DMS53 treated with DMSO at 0.1 percent for 48 hours (cell line): ENCODE results near the gene TTC28.

Experiments
- DNase-seq: peaks from one replicate; lab custom pipeline; 2025; ENCODE audit not compliant: unreplicated experiment; lab: John Stamatoyannopoulos, UW

The TTC28 gene

GRCh38 chr22:28411125-28411524 is 268.5 kb downstream of the TTC28 start:
- no peak for DNase-seq

DNA sequence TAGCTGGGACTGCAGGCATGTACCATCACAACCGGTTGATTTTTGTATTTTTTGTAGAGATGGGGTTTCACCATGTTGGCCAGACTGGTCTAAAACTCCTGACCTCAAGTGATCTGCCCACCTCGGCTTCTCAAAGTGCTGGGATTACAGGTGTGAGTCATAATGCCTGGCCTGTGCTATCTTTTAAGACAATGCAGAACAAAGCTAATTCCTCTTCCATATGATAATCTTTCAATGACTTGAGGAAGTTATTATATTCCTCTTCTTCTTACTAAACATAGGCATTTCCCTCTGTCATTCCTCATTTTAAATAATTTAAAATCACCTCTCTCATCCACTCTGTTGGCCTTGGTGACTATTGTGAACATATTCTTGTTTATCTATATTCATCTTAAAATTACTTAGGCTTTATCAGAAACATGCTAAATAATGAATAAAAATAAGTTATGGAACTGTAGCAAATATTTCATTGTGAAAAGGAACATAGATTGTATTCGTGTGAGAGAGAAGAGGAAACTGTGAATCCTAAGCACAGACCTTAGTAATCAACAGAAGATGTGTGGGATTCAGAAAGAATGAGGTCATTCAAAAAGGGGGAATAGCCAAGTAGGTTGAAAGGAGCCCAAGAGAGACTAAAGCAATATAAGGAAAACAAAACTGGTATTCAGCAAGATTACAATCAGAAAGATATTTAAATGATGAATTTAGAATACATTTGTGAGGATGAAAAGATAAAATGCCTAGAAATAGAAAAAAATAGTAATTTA is 269.4 kb downstream of the TTC28 start:
- DNase-seq = no peak

DNA sequence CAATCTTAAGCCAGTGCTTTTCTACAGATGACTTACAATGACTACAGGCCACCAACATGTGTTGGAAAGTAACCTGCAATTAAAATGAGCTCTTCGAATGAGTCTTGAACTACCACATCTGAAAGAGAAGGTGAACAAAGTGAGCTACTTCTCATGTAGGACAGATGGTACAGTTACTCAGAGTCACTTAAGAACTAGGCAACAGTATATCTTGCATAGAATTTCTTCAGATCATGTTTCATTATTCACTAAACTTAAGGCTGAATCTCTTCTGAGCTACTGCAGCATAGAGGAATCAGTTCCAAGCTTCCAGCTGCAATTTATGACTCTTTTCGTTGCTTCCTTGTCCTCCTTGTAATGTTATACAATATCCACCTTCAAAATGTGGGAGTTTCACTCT is 270.9 kb downstream of the TTC28 start:
- DNase-seq = no peak

- DNase-seq = no peak
Observed at GRCh38 chr22:28407645-28408044, 272.0 kb downstream of the TTC28 start.

GRCh38 chr22:28406246-28406645 is 273.4 kb downstream of the TTC28 start:
- no peak for DNase-seq

- no peak for DNase-seq
Observed at GRCh38 chr22:28405588-28405987, 274.1 kb downstream of the TTC28 start.

- DNase-seq = no peak
Observed at GRCh38 chr22:28402539-28402938, 277.1 kb downstream of the TTC28 start.

GRCh38 chr22:28402060-28402459 is 277.6 kb downstream of the TTC28 start:
- DNase-seq = no peak

DNA sequence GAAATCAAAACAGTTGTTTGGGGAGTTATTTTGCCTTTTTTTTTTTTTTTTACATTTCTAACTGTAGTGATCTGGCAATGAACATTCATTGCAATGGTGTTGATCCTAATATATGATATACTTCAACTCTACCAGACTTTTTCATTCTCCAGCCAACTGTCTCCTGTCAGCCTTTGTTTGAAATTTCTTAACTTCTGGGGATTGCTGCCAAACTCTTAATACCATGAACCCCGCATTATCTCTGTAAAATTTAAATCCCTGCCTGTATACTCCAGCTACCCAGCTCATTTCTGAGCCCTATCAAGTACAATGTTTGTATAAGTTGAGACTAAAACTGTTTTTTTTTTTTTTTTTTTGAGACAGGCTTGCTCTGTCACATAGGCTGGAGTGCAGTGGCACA is 280.7 kb downstream of the TTC28 start:
- DNase-seq = no peak

DNA sequence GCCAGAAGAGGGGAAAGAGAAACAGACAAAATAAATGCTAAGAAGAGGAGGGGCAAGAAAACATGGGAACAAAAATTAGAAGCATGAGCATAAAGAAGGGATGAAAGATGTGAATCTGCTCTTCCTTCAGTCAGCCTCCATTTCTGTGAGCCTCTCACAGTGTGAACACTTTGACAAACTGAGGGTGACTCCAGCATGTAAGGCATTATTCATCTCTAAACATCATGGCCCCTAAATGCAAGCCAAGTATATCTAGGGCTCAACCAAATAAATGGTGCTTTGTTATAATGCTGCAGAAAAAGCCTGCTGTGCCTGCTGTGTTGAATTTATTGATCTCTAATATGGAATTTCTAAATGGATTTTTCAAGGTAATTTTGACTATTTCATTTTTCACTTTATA is 281.3 kb downstream of the TTC28 start:
- DNase-seq = no peak

- DNase-seq = no peak
Observed at GRCh38 chr22:28397306-28397705, 282.3 kb downstream of the TTC28 start.

DNA sequence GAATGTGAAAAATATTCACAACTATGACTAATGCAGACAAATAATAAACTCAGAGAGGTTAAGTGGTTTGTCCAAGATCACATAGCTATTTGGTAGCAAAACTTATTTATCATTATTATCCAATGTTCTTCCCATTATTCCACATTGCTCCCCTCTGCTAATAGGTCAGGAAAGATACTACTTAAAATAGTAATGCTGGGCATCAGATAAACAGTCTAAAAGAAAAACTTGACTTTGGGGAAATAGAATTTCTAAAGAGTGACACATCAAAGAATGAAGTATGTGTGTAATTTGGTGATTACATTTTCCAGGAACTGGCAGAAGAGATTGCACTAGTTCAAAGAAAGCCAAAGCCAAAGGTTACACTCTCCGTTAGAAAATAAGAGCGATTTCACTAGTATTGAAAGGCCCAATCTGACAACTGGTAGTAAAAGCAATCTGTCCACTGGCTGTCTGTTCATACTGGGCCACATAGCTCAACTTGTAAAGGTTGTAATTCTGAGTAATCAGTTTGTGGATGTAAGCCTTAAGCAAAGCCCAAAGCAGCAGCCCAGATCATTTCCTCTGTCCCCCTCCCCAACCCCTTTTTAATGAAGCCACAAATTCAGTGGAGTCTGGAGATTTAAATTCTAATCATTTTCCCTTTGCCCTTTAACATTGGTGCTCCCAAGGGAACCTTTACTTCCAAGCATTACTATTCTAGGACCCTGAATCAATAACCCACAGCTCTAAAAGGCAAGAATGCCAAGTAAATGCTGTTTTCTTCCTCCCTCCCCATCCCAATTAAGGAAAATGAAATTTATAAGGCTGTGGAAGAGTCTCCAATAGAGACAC is 283.5 kb downstream of the TTC28 start:
- no peak for DNase-seq

DNA sequence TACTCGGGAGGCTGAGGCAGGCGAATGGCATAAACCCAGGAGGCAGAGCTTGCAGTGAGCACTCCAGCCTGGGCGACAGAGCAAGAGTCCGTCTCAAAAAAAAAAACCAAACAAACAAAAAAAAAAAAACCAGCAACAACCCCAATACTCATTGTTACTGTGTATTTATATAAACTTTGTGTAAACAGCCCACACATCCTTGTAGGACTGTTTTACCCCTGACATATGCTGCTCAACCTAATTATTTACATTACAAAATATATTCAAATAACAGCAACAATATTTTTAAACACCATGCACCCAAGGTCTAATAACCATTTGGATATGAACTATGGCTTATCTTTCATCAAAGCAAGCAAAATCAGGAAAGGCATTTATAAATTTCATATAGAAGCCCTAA is 284.1 kb downstream of the TTC28 start:
- DNase-seq = no peak

GRCh38 chr22:28394513-28395110 is 285.0 kb downstream of the TTC28 start:
- no peak for DNase-seq

DNA sequence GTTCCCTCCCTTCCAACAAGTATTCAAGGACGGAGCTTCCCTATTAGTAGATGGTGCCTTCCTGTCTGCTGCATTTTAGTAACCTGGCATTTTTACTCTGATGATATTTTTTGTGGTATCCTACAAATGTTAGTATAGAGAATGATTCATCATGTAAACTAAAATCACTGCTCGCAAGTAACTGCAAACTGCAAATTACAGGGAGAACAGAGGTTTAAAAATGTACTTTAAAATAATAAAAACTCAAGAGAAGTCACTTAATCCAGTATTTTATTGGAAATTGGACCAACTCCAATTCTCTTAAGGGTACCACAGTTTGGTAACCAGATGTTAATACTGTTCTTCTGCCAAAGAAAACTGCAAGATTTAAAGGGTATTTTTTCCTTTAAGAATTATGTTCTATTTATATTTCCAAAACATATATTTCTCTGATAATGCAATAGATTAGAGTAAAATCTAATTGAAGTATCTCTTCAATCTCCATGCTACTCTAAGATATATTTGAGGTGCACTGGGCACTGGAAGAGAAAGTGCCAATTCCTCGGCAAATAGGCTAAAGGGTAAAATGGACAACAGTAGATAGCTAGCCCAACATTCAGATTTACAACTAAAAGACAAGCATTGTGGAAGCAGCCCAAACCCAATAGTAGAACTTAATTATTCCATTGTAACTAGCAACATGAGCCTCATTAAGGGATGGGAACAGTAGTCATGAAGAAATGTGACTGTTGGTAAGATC is 298.0 kb downstream of the TTC28 start:
- DNase-seq = no peak

GRCh38 chr22:28379951-28380350 is 299.7 kb downstream of the TTC28 start:
- DNase-seq = no peak

DNA sequence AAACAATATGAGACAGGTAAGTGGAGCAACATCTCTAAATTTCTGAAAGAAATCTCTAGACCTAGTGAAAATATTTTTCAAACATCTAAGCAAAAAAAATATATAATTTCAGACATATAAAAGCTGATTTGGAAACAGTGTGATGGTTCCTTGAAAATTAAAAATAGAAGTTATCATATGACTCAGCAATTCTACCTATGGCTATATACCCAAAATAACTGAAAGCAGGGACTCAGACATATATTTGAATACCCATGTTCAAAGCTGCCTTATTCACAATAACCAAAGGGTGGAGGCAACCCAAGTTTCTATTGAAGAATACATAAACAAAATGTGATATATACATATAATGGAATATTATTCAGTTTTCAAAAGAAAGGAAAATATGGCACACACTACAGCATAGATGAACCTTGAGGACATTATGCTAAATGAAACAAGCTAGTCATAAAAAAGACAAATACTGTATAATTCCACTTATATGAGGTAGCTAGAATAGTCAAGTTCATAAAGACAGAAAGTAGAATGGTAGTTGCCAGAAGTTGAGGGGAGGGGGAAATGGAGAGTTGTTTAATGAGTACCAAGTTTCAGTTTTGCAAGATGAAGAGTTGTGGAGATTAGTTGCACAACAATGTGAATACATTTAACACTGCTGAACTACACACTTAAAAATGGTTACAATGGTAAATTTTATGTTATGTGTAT is 300.4 kb downstream of the TTC28 start:
- no peak for DNase-seq

- DNase-seq = no peak
Observed at GRCh38 chr22:28375761-28376534, 303.7 kb downstream of the TTC28 start.

DNA sequence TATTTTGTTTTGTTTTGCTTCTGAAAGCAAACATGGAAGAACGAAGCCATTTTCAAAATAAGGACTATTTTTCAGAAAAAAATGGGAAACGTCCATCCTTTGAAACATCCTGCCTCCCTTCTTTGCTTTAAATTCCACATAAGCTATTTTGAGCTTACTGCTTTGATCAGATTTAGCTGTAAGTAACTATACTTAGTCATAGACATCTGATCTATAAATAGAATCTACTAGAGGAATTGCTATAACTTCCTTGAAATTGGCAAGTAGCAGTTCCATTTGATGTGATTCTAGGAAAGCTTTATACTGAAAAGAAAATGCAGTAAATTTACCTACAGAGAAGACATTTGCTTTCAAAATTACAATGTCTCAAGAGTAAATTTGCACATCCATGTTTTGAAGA is 305.8 kb downstream of the TTC28 start:
- DNase-seq = no peak

DNA sequence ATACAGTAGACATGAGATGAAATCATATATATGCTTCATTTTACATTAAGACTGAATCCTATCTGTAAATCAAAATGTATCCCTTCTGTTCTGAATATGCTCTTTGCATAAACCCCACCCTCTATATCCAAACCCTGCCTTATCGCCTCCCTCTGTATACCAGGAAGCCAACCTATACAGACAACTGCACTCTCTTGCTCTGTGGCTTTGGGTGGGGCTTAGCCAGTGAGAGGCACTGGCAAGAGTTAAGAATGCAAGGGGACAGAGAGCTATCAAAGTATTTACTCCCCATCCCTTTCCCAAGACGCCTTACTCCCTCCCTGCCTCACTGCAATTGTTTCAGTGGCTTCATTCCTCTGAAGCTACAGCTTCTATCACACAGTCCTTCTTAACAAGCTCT is 309.8 kb downstream of the TTC28 start:
- no peak for DNase-seq
